ENCODE measurements around the gene KIF3B. TPM values are rescaled to one million over a fixed set of nuclear protein-coding genes. Genes with fewer than 3 reads are reported as not detected.
A peak's percentile ranks its signal among the peaks of the same experiment; 100 is the strongest.

KIF3B gene
- total and polyA plus RNA-seq, 8 donors, result 11.0 to 35.4 (median 25.7) TPM

DNA sequence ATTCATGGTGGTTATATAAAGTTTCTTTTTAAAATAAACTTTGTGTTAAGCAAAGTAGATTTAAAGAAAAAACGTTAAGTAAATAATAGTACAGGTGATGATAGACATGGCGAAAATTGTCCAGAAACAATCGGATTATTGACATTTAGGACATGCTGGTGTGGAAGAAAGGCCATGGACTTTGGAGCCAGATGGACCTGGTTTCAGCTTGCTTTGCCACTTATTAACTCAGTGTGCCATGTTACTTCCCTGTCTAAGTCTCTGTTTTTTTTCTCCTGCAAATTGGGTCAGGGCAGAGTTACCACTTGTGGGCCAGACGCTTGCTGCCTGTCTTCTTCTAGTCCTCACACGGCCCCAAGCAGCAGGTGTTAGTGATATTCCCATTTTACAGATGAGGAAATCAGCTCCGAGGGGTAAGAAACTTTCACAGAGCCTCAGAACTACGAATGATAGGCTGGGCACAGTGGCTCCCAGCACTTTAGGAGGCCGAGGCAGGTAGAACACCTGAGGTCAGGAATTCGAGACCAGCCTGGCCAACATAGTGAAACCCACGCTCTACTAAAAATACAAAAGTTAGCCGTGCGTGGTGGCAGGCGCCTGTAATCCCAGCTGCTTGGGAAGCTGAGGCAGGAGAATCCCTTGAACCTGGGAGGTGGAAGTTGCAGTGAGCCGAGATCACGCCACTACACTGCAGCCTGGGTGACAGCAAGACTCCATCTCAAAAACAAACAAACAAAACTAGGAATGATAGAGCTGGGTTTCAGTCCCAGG is 12.4 kb downstream of the KIF3B start:
- ATAC-seq (peak; percentile 91 to 97 (median 94)), FAIRE-seq (no peak), DNase-seq (peak in 4 of 6 donors; percentile 37 to 78 (median 66))
- H3K9me3 ChIP-seq, result no peaks in the 10 kb centered on the region
- no peaks in the 10 kb centered on the region for H3K27me3 ChIP-seq
- H3K27ac ChIP-seq, result peak overlapping the region; percentile 50 to 93 (median 81)
- H3K4me3 ChIP-seq, result peak overlapping the region in 2 of 4 donors; percentile 7 to 19
- intact Hi-C loops (cut with DNase I), result no loop called here
- WGBS, 2 donors, result 25 to 27% methylated on average over 15 of the region's 15 CpGs
- no peaks in the 10 kb centered on the region for H3K36me3 ChIP-seq
- TF ChIP-seq, protein P1, sequence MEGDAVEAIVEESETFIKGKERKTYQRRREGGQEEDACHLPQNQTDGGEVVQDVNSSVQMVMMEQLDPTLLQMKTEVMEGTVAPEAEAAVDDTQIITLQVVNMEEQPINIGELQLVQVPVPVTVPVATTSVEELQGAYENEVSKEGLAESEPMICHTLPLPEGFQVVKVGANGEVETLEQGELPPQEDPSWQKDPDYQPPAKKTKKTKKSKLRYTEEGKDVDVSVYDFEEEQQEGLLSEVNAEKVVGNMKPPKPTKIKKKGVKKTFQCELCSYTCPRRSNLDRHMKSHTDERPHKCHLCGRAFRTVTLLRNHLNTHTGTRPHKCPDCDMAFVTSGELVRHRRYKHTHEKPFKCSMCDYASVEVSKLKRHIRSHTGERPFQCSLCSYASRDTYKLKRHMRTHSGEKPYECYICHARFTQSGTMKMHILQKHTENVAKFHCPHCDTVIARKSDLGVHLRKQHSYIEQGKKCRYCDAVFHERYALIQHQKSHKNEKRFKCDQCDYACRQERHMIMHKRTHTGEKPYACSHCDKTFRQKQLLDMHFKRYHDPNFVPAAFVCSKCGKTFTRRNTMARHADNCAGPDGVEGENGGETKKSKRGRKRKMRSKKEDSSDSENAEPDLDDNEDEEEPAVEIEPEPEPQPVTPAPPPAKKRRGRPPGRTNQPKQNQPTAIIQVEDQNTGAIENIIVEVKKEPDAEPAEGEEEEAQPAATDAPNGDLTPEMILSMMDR (IDR thresholded peaks at IDR 0.05), result no peak
- peaks cover 42 to 44% (median 42%) of the 10 kb centered on the region in 3 donors for H3K4me1 ChIP-seq

DNA sequence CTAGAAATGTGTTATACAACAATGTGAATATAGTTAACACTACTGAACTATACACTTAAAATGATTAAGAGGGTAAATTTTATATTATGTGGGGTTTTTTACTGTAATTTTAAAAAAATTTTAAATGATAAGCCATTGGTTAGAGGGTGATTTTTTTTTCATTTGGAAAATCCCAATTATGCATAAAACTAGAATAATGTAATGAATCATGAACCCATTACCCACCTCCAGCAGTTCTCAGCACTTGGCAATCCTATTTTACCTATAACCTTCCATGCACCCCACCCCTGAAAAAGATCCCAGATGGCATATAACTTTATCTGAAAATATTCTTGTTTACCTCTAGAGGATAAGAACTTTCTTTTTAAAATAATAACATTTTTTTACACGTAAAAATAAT is 13.7 kb downstream of the KIF3B start:
- H3K27ac ChIP-seq, result no peak overlapping the region
- DNase-seq (no peak), FAIRE-seq (no peak), ATAC-seq (no peak)
- H3K4me1 ChIP-seq, result peaks cover 32 to 37% (median 33%) of the 10 kb centered on the region in 3 donors
- H3K27me3 ChIP-seq, result no peaks in the 10 kb centered on the region
- TF ChIP-seq, protein P1 (IDR thresholded peaks at IDR 0.05), result no peak
- no peaks in the 10 kb centered on the region for H3K9me3 ChIP-seq
- H3K4me3 ChIP-seq, result no peak overlapping the region
- H3K36me3 ChIP-seq, result no peaks in the 10 kb centered on the region
- intact Hi-C loops (cut with DNase I), result no loop called here
- WGBS, 2 donors, result 66 to 83% methylated on average over 1 of the region's 1 CpG

DNA sequence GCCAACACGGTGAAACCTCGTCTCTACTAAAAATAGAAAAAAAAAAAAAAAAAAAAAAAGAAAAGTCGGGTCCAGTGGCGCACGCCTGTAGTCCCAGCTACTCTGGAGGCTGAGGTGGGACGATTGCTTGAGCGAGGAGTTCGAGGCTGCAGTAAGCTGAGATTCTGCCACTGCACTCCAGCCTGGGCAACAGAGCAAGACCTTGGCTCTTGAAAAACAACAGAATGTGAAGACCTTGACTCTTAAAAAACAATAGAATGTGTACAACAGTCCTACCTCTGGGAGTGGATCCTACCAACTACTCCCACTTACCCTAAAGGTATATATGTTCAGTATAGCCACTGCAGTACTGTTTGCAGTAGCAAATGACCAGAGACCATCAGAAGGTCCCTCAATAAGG is 15.1 kb downstream of the KIF3B start:
- intact Hi-C loops (cut with DNase I), result no loop called here
- no peak for FAIRE-seq
- Histone ChIP-seq H3K9me3 (no peaks in the 10 kb centered on the region), H3K4me1 (peaks cover 23 to 30% (median 26%) of the 10 kb centered on the region in 3 donors), H3K27ac (no peak overlapping the region), H3K36me3 (no peaks in the 10 kb centered on the region), H3K27me3 (no peaks in the 10 kb centered on the region), H3K4me3 (no peak overlapping the region)
- ATAC-seq, result no peak
- WGBS, 2 donors, result 84 to 96% methylated on average over 5 to 8 of the region's 8 CpGs
- DNase-seq, result no peak
- TF ChIP-seq, protein P1 (IDR thresholded peaks at IDR 0.05), result no peak

DNA sequence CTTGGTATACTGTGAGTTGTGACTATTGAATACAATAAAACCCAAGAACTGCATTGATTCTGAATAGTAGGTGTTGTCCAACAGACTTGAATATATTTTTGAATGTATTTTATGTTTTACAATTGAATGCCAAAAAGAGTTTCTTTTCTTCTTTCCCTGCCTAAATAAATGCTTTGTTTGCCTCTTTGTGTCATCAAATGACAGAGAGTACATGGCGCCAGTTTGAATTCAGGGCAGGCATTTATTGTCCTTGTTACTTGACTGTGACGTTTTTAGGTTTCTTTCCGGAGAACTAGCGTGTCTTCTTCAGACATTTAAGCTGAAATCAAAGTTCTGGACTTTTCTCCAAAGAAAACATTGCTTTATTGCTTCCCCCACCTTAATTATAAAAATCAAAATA is 16.6 kb downstream of the KIF3B start:
- no peaks in the 10 kb centered on the region for H3K9me3 ChIP-seq
- no peak for FAIRE-seq
- H3K4me3 ChIP-seq, result no peak overlapping the region
- intact Hi-C loops (cut with DNase I), result no loop called here
- H3K4me1 ChIP-seq, result peaks cover 14 to 20% (median 16%) of the 10 kb centered on the region in 3 donors
- TF ChIP-seq, protein P1 (IDR thresholded peaks at IDR 0.05), result no peak
- DNase-seq, result no peak
- WGBS, 2 donors, result 52 to 67% methylated on average over 4 of the region's 4 CpGs
- H3K27ac ChIP-seq, result no peak overlapping the region
- H3K27me3 ChIP-seq, result no peaks in the 10 kb centered on the region
- no peak for ATAC-seq
- no peaks in the 10 kb centered on the region for H3K36me3 ChIP-seq

DNA sequence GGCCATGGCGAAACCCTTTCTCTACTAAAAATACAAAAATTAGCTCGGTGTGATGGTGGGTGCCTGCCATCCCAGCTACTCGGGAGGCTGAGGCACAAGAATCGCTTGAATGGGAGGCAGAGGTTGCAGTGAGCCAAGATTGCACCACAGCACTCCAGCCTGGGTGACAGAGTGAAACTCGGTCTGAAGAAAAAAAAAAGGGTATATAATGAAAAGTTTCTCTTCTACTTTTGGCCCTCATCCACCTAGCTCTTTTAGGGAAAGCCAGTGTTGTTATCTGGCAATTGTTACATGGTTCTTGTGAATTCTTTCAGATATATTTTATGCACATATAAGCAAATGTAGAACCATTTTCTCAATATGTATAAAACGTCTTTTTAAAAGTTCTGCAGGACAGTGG is 19.0 kb downstream of the KIF3B start:
- Histone ChIP-seq H3K27me3 (no peaks in the 10 kb centered on the region), H3K27ac (peak overlapping the region in 1 of 4 donors; percentile 14), H3K4me1 (peaks cover 0 to 9% (median 4%) of the 10 kb centered on the region in 3 donors), H3K9me3 (no peaks in the 10 kb centered on the region), H3K4me3 (no peak overlapping the region), H3K36me3 (no peaks in the 10 kb centered on the region)
- TF ChIP-seq, protein P1 (IDR thresholded peaks at IDR 0.05), result no peak
- 61 to 62% methylated on average over 6 of the region's 6 CpGs for WGBS, 2 donors
- FAIRE-seq (no peak), DNase-seq (no peak), ATAC-seq (peak in 2 of 4 donors; percentile 29 to 32)
- intact Hi-C loops (cut with DNase I), result no loop called here

Measured in pancreas (tissue), 10 donors.